GM15510 (cell line): Measurements from ENCODE around the gene FOXG1.

Experiments
- POLR2A ChIP-seq: IDR thresholded peaks from 3 replicates; pipeline ENCODE4 v1.6.1; 2011; ENCODE audit warnings: borderline replicate concordance; ENCODE audit not compliant: insufficient read length; ENCODE audit errors: extremely low read depth

Gene FOXG1

DNA sequence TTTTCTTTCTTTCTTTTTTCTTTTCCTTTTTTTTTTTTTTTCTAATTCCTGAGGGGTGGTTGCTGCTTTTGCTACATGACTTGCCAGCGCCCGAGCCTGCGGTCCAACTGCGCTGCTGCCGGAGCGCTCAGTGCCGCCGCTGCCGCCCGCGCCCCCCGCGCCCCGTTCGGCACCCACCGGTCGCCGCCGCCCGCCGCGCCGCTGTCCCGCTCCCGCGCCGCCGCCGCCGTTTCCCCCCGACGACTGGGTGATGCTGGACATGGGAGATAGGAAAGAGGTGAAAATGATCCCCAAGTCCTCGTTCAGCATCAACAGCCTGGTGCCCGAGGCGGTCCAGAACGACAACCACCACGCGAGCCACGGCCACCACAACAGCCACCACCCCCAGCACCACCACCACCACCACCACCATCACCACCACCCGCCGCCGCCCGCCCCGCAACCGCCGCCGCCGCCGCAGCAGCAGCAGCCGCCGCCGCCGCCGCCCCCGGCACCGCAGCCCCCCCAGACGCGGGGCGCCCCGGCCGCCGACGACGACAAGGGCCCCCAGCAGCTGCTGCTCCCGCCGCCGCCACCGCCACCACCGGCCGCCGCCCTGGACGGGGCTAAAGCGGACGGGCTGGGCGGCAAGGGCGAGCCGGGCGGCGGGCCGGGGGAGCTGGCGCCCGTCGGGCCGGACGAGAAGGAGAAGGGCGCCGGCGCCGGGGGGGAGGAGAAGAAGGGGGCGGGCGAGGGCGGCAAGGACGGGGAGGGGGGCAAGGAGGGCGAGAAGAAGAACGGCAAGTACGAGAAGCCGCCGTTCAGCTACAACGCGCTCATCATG, 654 bp downstream of the FOXG1 start:
- TF ChIP-seq POLR2A, result no peak

DNA sequence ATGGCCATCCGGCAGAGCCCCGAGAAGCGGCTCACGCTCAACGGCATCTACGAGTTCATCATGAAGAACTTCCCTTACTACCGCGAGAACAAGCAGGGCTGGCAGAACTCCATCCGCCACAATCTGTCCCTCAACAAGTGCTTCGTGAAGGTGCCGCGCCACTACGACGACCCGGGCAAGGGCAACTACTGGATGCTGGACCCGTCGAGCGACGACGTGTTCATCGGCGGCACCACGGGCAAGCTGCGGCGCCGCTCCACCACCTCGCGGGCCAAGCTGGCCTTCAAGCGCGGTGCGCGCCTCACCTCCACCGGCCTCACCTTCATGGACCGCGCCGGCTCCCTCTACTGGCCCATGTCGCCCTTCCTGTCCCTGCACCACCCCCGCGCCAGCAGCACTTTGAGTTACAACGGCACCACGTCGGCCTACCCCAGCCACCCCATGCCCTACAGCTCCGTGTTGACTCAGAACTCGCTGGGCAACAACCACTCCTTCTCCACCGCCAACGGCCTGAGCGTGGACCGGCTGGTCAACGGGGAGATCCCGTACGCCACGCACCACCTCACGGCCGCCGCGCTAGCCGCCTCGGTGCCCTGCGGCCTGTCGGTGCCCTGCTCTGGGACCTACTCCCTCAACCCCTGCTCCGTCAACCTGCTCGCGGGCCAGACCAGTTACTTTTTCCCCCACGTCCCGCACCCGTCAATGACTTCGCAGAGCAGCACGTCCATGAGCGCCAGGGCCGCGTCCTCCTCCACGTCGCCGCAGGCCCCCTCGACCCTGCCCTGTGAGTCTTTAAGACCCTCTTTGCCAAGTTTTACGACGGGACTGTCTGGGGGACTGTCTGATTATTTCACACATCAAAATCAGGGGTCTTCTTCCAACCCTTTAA, 1.5 kb downstream of the FOXG1 start:
- no peak for TF ChIP-seq POLR2A

DNA sequence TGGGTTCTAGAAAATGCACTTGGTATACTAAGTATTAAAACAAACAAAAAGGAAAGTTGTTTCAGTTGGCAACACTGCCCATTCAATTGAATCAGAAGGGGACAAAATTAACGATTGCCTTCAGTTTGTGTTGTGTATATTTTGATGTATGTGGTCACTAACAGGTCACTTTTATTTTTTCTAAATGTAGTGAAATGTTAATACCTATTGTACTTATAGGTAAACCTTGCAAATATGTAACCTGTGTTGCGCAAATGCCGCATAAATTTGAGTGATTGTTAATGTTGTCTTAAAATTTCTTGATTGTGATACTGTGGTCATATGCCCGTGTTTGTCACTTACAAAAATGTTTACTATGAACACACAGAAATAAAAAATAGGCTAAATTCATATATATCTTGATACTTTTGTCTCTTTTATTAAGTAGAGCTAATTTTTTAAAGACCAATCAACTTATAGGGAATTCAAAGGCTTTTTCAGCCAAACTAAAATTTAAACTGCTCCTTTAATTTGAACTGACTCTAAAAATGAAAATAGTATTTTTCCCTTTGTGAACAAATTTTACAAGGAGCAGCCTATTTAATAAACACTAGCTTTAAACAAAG, 2.8 kb downstream of the FOXG1 start:
- no peak for TF ChIP-seq POLR2A

DNA sequence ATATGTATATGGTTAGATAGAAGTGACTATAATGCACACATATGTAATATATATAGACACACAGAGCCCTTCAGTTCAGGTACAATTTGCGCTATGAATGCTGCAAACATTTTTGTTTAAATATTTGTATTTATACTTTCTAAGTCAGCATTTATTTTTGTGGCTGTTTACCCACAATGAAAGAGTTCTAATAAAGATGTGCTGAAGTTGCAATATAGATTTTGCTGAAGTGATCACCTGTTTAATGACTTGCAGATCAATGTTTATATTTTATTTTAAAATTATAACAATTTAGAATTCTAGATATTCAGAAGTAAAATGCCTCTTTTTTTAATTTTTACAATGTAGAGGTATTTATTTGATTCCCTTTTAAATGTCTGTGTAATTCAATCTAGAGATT, 3.5 kb downstream of the FOXG1 start:
- TF ChIP-seq POLR2A, result no peak

DNA sequence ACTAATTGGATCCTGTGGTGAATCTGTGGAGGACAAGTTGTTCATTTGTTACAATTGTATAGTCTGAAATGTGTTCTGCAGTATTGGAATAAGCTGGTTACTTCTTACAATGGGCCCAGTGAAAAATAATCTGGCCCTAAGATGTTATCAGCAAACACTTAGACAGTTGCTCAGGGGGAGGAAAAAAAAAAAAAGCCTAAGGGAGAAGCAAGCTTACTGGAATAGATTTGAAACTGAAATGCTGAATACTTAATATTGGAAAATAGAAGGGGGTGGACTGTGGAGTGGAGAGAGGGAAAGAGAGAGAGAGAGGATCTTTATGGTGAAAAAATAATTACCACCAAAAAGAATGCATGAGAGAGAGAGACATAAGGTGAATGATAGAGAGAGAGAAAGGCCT, 4.0 kb downstream of the FOXG1 start:
- no peak for TF ChIP-seq POLR2A

DNA sequence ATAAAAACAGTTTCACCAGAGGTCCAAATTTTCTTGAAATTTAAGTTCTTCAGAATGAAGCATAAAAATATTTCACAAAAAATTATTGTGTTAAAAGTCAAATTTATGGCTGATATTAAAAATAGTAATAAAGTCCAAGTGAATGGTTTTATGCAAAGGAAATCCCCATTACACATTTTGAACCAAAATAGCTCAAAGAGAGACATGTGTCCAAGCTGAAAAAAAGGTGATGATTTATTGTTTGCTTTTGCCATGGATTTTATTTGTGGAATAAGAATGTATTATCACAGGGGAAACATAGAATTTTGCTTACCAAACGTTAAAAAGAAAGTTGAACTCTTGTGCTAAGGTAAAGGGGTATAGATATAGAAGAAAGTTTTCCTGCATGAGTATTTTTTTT, 4.6 kb downstream of the FOXG1 start:
- no peak for TF ChIP-seq POLR2A

DNA sequence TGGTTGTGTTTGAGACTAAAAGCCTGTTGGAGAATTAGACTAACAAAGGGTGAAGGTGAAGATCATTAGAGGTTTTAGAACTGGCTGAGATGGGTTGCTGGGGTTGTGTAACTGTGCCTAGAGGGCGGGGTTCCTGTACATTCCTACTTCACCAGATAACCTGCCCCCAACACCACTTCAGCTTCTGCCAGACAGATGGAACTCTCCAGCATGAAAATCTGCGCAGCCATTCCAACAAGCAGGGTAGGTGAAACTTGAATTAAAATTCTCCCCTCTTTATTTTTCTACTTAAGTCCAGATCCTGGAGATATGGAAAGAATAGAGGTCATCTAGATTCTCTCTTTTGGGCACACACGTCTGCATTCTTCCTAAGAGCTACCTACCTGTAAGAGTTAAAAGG, 6.0 kb downstream of the FOXG1 start:
- TF ChIP-seq POLR2A, result no peak

DNA sequence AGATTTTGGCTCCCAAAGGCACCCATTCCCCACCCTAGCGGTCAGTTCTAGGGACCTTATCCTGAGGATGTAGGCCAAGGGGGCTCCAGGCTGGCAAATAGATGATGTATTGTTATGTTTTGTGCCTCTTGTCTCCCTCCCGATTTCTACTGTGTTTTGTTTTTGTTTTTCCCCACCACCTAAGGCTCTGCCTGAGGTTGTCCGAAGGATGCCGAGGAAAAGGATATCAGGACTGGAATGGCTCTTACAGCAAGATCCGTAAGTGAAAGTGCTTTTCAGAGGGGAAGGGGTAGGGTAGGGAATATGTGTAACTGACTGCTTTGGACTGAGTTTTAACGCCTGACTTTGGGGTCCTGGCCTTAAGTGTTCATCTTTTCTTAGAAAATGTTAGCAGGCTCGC, 6.6 kb downstream of the FOXG1 start:
- no peak for TF ChIP-seq POLR2A

DNA sequence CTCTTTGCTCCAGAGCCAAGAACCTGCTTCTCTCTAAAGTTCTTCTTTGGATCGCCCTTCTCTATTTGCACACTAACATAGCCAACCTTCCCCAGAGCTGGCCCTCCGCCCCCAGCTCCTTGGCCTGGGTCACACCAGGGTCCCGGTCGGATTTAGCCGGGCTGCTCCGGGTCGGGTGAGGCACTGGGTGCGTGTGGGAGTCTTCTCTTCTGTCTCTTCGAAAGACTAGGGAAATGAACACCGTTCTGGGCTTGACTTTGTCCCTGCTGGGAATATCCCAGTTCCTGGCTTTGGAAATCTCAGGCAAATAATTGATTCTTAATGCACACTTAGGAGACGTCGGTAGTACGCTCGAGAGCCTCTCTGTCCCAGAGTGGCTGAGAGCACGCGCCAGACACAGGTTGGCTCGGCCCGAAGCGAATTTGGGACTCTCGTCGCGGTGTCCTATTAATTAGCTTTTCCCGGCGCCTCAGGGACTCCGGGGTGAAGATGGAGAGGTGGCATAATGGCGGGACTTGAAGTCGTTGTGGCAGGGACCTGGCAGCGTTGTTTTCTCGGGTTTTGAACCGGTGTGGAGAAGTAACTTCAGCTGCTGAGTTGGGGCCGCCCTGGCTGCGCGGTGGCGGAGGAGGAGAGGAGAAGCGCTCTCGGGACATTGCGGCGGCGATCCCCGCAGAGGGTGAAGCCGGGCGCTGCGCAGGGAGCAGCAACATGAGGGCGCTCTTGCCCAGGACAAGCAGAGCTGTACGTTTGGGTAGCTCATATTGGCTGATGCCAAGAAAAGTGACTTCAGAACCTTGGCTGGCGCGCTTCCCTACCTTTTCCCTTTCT, 7.5 kb downstream of the FOXG1 start:
- no peak for TF ChIP-seq POLR2A

DNA sequence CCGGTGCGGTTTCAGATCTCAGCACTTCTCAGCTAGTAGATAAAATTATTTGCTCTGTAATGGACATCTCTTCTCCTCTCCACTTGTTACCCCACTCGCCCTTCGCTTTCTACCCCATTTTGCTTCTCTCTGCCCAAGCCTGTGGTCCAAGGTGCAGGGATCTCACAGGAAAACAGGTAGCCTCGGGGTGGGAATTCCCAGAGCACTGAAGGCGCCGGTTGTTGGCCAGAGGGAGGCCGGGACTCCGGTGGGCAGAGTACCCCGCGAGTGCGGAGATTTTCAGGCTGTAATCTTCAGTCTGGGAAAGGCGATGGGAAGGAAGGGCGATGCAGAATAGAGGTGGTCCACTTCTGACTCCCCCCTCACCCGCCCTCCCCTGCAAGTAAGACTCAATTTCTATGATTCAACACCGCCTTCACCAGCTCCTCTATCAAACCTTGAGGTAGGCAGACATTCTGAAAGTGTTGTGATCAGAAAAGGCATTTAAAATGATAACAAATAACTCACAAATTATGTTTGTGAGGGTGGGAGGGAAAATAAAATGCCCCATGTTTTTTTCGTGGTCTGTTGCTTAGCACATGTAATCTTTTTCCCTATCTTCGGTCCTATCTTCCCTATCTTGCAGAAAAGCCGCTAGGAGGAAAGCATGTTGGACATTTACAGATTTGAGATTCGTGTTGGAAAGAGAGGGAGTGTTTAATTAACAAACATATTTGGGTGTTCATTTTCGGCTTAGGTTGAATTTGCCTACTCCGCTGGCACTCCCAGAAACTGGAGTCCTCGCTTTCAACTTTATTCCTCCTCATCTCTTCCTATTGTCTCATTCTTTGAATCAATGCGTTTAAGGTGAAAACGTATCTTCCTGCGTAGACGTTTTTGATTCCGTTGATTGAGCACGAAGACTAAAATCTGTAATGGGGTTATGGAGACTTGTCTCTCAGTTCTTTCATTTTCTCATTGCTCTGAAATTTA, 8.5 kb downstream of the FOXG1 start:
- no peak for TF ChIP-seq POLR2A

DNA sequence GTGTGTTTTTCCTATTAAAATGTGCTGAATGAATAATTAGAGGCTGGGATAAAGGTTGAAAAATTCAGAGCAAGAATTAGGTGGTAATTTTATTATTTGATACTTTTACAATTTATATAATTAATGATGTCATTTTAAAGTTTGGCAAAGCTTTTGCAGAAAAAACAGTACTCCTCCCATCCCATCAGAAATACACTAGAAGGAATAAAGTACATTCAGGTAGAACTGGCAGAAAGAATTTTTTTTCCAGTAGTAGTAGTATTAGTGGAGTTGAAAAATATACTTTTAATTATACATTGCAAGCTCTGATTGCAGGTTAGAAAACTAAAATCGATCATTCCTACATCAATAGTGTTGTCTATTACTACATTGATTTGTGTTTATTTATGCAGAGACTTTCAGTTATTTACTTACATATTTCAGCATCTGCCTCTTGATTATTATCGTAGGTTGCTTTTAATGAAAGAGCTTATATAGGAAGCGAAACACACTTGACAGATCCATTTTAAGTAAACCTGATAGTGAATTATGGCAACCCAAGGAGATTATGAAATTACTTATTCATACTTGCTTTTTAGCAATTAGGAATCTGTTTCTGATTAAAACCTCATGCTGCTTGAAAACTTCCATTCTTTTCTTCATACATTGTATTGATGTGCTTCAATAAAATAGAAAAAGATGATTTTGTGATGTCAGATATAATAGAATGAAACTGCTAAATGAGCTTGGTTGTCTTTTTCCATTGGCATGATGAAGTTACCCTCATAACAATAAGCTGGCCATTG, 10.1 kb downstream of the FOXG1 start:
- no peak for TF ChIP-seq POLR2A

DNA sequence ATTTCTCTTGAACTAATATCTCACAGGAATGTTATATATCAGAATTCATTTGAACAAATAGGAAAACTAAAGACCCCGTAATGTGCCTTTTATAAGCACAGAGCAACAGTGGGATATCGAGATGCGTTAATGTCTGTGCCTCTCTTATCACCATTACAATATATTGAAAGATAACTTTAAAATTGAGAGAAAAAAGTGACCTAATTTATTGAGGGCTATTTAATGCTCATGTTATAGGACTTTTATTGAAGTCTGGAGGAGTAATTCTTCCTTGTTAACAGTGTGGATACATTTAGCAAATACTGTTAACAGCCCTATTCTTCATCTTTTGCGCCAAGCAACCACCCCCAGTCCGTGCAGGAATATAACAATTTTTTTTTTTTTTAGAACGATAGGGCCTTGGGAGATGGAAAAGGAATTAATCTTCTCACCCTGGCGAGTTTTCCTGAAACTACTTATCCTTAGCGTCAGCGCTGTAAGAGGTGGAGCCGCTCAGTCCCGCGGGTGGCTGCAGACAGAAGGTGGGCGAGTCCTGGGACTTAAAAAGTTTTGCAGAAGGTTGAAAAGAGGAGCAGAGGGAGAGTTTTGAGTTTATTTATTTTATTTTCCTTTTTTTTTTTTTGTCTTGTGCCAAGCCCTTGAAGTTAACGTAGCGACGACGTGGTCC, 11.0 kb downstream of the FOXG1 start:
- TF ChIP-seq POLR2A, result no peak

DNA sequence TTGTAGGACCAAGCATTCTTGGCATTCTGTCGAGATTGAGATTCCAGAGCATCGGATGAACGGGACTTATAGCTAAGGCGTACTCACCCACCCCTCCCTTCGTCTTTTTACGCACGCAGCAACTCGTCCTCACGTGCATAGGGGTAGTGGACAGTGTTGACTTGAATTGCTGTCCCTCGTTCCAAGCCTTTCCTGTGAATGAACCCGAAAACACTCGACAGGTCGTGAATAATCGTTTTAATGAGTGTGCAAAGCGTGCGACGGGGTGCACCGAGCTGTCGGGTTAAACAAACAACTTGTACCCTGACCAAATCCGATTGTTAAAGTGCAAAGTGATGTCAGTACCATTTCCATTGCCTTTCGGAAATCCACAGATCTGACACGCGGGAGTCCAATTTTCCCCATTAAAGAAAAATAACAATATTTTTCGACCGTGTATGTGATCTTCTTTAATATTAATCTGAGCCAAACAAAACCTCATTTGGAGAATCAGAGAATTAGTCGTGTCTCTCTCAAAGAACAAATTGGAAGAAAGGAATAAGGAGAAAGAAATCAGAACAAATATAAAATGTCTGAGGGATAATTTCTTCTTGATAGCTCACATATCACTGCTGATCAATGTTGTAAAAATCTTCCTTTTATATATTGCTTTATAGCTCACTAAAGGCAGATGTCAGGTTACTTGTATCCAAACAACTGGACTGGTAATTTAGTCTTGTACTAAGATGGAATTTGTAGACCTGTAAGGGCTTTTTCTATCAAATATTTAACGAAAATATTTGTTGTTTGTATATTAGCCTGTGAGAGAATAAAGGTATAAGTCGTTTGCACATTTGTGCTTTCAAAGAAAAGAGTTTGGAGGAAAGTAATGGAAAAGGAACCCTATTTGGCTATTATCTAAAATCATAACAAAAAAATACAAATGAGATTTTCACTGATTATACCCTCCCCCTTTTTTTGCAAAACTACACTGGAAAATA, 11.8 kb downstream of the FOXG1 start:
- no peak for TF ChIP-seq POLR2A
